Stimulated activated CD8-positive, alpha-beta memory T cell treated with anti-CD3 and anti-CD28 coated beads, Interleukin-12 subunit alpha, Interleukin-12 subunit beta, amount 100 ng/mL, for 4 hours (primary cell): ENCODE data around the gene RPL39.
A peak's percentile ranks its signal among the peaks of the same experiment; 100 is the strongest.
"Not testable (repeated sequence)": the region's sequence is repeated elsewhere in the genome, so short reads cannot be mapped to it uniquely, and the experiment has no call there.

ENCODE experiments used
- DNase-seq: peaks from one replicate; pipeline ENCODE4 v3.0.0-alpha.2; 2020; ENCODE audit warnings: low read depth

RPL39 gene

DNA sequence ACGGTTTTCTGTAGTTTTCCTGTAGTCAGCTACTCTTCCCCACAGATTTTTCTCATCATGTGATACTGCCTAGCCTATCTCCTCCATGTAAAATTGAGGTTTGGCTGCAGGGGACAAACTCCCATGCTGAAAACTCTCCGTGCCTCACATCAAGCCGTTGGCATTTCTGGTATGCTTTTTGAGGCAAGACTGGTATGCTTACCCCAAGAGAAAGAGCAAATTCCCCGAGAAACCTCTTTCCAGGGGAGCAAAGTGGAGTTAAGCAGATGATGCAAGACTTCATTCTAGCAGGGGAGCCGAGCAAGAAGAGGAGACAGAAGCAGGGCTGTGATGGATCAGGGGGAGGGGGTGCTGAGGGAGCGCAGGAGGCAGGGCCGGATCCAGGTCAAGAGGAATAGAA, 28.2 kb downstream of the RPL39 start:
- DNase-seq, result no peak

DNA sequence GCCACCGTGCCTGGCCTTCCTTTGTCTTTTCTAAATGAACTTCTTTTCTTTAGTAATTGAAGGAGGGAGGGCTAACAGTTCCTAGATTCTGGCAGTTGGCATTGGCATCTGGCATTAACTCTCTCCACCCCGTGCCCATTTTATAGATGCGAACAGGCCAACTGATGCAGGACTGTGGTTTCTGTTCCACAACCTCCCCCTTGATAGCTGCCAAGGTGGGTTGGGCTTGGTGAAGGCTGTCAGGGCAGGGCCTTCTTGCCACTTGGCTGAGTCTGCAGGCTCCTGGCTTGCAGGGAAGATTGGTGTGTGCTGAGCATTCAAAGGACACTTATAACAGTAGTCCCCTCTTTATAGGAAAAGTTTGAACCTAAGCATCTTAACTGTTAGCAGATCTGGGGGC, 28.7 kb downstream of the RPL39 start:
- no peak for DNase-seq

DNA sequence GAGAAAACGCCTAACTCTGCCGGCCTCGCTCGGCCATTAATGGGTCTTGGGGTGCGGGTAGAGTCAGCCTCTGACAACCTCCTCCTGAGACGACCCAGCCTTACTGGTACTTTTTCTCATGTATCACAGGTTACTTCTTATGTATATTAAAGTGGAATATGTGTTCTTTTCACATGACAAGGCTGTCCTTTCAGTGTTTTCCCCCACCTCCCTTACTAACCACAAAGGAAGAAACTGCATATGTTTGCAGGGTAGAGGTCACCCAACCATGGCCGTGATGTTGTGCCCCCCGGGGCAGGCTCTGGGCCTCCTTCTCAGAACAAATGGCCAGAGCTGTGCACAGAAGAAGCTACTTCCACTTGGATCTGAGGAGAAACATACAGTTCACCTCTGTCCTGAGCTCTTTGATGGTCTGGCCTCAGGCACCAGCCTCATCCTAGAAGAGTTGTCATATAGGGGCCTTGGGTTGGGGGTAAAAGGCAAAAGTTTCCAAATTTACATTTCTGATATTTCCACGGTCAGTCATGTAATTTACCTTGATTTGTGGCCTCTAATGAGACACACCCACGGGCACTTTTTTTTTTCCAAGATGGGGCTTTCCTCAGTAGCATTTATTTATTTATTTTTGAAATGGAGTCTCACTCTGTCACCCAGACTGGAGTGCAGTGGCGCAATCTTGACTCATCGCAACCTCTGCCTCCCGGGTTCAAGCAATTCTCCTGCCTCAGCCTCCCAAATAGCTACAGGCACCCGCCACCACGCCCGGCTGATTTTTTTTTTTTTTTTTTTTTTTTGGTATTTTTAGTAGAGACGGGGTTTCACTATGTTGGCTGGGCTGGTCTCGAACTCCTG, 31.2 kb downstream of the RPL39 start:
- DNase-seq, result no peak

DNA sequence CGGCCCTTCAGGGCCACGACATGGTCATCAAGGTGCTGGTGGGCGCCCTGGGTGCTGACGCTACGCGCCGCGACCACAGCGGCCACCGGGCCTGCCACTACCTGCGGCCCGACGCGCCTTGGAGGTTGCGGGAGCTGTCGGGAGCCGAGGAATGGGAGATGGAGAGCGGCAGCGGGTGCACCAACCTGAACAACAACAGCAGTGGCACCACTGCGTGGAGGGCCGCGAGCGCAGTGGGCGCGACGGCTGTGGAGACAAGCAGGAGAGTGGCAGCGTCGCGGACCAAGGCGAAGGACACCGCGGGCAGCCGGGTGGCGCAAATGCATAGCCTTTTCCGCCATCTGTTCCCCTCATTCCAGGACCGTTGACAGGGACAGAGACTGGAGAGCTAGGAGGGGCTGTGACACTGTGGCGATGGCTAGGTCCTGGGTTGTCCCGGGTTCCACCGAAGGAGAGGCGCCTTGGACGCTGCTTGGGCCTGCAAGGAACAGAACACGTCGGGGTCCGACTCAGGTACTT, 32.1 kb downstream of the RPL39 start:
- no peak for DNase-seq

DNA sequence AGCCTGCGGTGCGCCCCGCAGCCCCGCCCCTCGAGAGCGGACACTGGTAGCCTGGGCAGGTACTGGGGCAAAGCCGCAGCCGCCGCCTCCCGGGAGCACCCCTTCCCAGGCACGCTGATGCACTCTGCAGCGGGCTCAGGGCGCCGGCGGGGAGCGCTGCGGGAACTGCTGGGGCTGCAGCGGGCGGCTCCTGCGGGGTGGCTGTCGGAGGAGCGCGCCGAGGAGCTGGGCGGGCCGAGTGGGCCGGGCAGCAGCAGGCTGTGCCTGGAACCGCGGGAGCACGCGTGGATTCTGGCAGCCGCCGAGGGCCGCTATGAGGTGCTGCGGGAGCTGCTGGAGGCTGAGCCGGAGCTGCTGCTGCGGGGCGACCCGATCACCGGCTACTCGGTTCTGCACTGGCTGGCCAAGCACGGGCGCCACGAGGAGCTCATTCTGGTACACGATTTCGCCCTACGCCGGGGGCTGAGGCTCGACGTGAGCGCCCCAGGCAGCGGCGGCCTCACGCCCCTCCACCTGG, 32.6 kb downstream of the RPL39 start:
- no peak for DNase-seq

DNA sequence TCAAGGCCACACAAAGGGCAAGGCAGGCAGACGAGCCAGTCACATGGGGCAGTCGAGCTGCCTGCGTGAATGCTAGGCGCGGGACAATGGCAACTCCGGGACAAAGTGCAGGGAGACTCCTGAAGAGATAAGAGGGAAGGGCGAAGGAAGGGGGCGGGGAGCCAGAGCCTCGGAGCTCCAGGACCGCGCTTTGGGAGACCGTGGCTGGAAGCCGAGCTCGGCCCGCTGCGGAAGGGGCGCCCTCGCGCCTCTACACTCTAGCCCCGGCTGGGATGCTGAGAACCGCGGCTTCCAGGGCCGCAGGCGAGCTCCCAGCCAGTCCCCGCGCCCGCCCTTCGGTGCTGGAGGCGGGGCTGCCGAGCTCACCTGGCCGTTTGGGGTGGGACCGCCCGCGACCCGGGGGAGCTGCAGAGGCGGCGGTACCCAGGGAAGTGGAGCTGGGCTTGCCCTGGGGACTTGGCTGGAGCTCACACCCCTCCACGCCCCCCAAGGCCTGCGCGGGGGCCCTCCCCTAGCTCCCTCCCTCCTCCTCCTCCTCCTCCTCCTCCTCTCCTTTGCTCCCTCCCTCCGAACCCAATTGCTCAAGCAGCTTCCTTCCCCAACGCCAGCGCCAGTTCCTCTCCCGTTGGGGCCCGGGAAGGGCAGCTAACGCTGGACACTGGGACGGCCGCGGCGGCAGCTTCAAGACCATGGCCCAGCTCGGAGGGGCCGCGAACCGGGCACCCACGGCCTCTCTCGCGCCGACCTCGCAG, 33.3 kb downstream of the RPL39 start, which contains the start of gene SOWAHD:
Gene SOWAHD, plus strand, starts transcription at position 610 of the 752 bp plus-strand sequence. Its CDS starts 80 bp downstream, at position 690.
- DNase-seq, result no peak

DNA sequence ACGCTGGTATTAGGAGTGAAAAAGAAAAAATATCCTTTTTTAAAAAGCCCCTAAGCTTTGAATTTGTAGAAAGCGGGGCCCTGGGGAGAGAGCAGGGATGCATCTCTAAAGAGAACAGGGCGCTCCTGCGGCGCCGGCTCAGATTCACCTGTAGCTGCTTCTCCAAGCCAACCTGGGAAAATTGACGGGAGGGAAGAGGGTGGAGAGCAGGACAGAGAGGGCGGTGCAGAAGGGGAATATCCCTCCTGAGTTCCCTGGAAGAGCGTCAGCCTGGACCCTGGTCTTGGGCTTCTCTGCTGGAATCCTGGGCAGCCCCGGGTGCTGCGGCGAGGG, 33.8 kb downstream of the RPL39 start:
- DNase-seq, result no peak

DNA sequence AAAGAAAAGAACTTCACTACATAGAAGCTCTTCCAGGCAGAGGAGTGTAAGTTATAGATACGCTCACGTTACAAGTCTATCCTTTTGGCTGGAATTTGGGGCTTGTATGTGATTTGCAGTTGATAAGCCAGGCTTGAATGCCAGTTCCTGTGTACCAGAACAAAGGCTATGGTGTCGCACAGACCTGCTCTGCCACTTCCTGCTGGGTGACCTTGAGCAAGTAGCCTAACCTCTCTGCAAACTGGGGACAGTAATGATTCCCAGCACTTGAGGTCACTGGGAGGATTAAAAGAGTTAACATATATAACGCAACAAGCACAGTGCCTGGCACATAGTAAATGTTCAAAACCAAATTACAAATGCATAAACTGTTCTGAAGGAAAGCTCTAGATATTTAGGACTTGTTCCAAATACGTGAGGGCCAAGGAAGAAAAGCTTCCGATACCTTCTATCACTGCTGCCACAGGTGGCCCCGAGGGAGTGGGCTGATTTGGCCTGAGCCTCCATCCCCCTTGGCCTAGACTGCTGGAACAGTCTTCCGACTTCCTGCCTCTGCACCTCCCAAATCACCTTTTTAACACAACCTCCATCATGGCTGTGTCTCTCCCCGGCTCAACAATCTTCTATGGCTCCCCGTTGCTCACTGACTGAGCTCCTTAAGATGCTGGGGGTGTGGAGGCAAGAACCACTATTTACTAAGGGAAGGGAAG, 34.3 kb downstream of the RPL39 start:
- no peak for DNase-seq

DNA sequence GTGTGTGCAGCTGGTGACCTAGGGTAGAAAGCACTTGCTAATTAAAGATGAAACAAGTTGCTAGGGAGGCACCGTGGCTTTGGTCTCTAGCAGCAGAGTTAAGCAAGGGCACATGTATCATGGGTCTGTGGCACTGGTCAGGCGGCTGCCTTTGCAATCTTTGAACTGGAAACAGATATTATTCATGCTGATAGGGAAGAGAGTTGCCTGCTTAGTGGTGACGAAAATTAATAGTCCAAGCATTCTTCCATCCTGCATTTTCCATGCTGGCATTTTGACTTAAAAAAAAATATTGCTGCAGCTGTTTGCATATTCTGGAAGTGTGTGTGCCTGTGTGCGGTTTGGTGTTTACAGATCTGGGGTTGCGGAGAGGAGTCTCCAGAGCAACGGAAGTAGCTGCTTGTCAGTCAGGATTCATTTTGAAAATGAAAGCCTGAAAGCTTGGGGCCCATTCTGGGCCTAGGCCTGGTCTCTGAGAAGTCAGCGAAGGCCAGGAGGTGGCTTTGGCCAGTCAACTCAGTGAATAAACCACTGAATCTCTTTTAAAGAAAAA, 35.4 kb downstream of the RPL39 start:
- peak; percentile 16 for DNase-seq

DNA sequence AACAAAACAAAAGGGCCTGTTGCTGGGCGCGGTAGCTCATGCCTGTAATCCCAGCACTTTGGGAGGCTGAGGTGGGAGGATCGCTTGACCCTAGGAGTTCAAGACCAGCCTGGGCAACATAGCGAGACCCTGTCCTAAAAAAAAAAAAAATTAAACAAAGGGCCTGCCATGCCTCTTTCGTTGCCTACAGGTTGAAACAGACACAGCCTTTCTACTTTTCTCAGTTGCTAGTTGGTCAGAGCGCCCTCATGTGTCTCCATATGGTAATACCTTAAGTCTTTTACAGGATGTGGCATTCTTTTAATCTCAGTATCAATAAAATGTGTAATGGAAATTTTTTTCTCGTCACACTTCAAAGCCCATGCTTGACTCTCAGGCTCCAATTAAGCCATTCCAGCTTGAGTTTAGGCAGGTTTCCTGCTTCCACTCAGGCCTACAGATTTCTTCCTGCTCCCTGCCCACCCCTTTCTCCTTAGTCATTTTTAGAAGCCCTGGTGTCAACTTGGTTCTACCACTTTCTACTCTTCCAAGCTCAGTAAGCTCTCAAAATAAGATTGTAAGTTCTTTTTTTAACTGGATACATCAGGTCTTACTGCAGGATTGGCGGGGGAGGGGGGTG, 37.7 kb downstream of the RPL39 start:
- no peak for DNase-seq

DNA sequence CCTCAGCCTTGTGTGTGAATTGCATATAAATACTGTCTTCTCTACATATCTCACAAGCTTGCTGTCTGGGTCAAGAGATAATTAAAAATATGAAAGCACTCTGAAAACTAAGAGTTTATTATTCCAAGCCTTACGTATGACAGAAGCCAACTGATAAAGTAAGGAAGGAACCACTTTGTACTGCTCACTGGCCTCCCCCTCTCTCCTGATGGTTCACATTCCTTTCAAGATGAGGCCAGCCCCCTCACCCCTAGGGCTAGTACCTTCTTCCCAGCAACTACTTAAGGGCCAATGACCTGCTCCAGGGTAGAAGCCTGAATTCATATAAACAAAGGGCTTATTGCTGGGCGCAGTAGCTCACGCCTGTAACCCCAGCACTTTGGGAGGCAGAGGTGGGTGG, 38.4 kb downstream of the RPL39 start:
- no peak for DNase-seq

DNA sequence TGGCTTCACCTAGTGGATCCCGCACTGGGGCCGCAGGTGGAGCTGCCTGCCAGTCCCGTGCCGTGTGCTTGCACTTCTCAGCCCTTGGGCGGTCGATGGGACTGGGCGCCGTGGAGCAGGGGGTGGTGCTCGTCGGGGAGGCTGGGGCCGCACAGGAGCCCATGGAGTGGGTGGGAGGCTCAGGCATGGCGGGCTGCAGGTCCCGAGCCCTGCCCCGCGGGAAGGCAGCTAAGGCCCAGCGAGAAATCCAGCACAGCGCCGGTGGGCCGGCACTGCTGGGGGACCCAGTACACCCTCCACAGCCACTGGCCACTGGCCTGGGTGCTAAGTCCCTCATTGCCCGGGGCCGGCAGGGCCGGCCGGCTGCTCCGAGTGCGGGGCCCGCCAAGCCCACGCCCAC, 40.7 kb downstream of the RPL39 start:
- not testable (repeated sequence) for DNase-seq

DNA sequence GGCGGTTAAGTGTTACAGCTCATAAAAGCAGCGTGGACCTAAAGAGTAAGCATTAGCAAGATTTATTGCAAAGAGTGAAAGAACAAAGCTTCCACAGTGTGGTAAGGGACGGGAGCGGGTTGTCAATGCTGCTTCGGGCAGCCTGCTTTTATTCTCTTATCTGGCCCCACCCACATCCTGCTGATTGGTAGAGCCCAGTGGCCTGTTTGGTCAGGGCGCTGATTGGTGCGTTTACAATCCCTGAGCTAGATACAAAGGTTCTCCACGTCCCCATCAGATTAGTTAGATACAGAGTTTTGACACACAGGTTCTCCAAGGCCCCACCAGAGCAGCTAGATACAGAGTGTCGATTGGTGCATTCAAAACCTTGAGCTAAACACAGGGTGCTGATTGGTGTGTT, 41.3 kb downstream of the RPL39 start:
- not testable (repeated sequence) for DNase-seq

DNA sequence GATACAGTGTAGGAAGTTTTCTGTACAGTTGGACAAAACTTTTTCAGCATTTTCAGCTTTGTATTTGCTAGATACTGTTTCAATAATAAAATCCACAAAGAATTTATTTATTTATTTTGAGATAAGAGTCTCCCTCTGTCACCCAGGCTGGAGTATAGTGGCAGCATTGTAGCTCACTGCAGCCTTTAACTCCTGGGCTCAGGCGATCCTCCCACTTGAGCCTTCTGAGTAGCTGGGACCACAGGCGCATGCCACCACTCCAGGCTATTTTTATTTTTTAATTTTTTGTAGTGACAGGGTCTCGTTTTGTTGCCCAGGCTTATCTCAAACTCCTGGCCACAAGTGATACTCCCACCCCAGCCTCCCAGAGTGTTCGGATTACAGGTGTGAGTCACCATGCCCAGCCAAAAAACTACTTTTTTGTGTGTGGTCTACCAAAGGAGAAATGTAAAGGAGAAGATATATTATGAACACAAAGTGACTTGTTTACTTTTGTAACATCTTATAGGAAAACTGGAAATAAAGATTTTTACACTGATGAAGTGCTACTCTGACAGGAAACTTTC, 46.1 kb downstream of the RPL39 start:
- no peak for DNase-seq

DNA sequence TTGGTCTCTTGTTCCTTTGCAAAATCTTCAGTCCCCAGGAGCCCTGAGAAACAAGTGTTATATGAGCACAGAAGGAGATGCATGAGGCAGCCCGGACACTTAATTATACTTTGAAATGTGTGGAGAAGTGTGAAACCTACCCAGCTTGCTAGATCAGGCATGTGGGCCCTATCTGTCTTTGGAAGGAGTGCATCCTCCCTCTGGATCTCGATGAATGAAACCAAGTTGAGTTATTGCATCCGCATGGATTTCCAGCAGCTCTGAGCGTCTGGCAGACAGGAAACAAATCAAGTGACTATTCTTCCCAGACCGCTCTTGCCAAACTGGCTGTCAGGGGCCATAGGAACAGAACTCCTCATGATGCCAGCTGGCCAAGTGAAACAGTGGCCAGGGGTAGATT, 52.7 kb downstream of the RPL39 start:
- no peak for DNase-seq
